PC-9 (cell line): ENCODE results near the gene CARNS1. TPM values are rescaled to one million over a fixed set of nuclear protein-coding genes. Genes with fewer than 3 reads are reported as not detected.

ENCODE experiments used
- BruUV-seq: library from RNA; stranded (reverse); fragments of 400-500 nt; replicated peaks from 2 replicates; lab custom pipeline; 2021; lab: Mats Ljungman, UMichigan
- CTCF ChIA-PET: fragments of 300-600 bp; sonication (Branson Sonifier 250); formaldehyde crosslinking; loops from one replicate; lab custom pipeline; 2022; ENCODE audit warnings: antibody characterized with exemption; lab: Charles Lee
- POLR2A ChIA-PET: fragments of 300-600 bp; sonication (Branson Sonifier 250); formaldehyde crosslinking; loops from one replicate; lab custom pipeline; 2022; ENCODE audit warnings: antibody characterized with exemption; ENCODE audit not compliant: unreplicated experiment; lab: Charles Lee
- DNase-seq, 2 experiments: peaks; one replicate each; pipeline versions ENCODE4 v3.0.0 to v3.0.0-alpha.2; 2015 to 2022; ENCODE audit warnings: mixed read lengths in 1 of 2
- H2AFZ ChIP-seq: fragments of 200-600 bp; sonication (generic); 2 replicates; pipeline ENCODE4 v1.8.1; 2017; ENCODE audit warnings: antibody characterized with exemption
- H3F3A ChIP-seq: fragments of 200-600 bp; sonication (generic); 2 replicates; pipeline ENCODE4 v1.8.1; 2017; ENCODE audit warnings: antibody characterized with exemption, mild to moderate bottlenecking, low read depth; ENCODE audit not compliant: insufficient read depth
- H3K27ac ChIP-seq: fragments of 200-600 bp; sonication (generic); 2 replicates; pipeline ENCODE4 v1.6.1; 2016; ENCODE audit warnings: mixed run types
- H3K27me3 ChIP-seq: fragments of 200-600 bp; sonication (generic); 2 replicates; pipeline ENCODE4 v1.6.1; 2016; ENCODE audit warnings: low read depth, mixed run types; ENCODE audit not compliant: insufficient read depth
- H3K36me3 ChIP-seq: fragments of 200-600 bp; sonication (generic); 2 replicates; pipeline ENCODE4 v1.6.1; 2016; ENCODE audit warnings: low read depth, mixed run types
- H3K4me1 ChIP-seq: fragments of 200-600 bp; sonication (generic); replicated peaks from 2 replicates; pipeline ENCODE4 v1.6.1; 2016; ENCODE audit warnings: mixed run types; ENCODE audit not compliant: insufficient read depth
- H3K4me2 ChIP-seq: fragments of 200-600 bp; sonication (generic); 2 replicates; pipeline ENCODE4 v1.6.1; 2017; ENCODE audit warnings: mixed run types
- H3K4me3 ChIP-seq: fragments of 200-600 bp; sonication (generic); 2 replicates; pipeline ENCODE4 v1.6.1; 2016; ENCODE audit warnings: mixed run types
- H3K79me2 ChIP-seq: fragments of 200-600 bp; sonication (generic); 2 replicates; pipeline ENCODE4 v1.6.1; 2017; ENCODE audit warnings: low read depth, mixed run types
- H3K9me2 ChIP-seq: fragments of 200-600 bp; sonication (generic); 2 replicates; pipeline ENCODE4 v1.8.1; 2017; ENCODE audit warnings: mild to moderate bottlenecking; ENCODE audit not compliant: insufficient read depth
- H3K9me3 ChIP-seq: fragments of 200-600 bp; sonication (generic); 2 replicates; pipeline ENCODE4 v1.8.1; 2016; ENCODE audit warnings: low read depth; ENCODE audit not compliant: insufficient read depth
- H4K20me1 ChIP-seq: fragments of 200-600 bp; sonication (generic); 2 replicates; pipeline ENCODE4 v1.8.1; 2017; ENCODE audit not compliant: insufficient read depth
- EZH2 ChIP-seq: fragments of 200-600 bp; sonication (generic); IDR thresholded peaks from 2 replicates; pipeline ENCODE4 v1.8.0; 2017; ENCODE audit warnings: antibody characterized with exemption, low read depth
- intact Hi-C: fragments of 100-400 bp; cut with micrococcal nuclease; formaldehyde crosslinking; loops from one replicate; pipeline ENCODE4 v1.10.0; 2022; ENCODE audit not compliant: unreplicated experiment
- total RNA-seq: library from RNA; stranded (reverse); gene quantifications from 2 replicates; pipeline ENCODE4 v1.2.3, GENCODE V29; 2021
- TF ChIP-seq, protein P1 (sequence below): fragments of 200-600 bp; sonication (generic); conservative IDR thresholded peaks from 2 replicates; pipeline ENCODE4 v1.6.1; 2017; ENCODE audit warnings: mixed run types, antibody characterized with exemption, mild to moderate bottlenecking, moderate library complexity

The CARNS1 gene
- total RNA-seq, 1 experiment from 2014 or later, result 0.15 TPM

DNA sequence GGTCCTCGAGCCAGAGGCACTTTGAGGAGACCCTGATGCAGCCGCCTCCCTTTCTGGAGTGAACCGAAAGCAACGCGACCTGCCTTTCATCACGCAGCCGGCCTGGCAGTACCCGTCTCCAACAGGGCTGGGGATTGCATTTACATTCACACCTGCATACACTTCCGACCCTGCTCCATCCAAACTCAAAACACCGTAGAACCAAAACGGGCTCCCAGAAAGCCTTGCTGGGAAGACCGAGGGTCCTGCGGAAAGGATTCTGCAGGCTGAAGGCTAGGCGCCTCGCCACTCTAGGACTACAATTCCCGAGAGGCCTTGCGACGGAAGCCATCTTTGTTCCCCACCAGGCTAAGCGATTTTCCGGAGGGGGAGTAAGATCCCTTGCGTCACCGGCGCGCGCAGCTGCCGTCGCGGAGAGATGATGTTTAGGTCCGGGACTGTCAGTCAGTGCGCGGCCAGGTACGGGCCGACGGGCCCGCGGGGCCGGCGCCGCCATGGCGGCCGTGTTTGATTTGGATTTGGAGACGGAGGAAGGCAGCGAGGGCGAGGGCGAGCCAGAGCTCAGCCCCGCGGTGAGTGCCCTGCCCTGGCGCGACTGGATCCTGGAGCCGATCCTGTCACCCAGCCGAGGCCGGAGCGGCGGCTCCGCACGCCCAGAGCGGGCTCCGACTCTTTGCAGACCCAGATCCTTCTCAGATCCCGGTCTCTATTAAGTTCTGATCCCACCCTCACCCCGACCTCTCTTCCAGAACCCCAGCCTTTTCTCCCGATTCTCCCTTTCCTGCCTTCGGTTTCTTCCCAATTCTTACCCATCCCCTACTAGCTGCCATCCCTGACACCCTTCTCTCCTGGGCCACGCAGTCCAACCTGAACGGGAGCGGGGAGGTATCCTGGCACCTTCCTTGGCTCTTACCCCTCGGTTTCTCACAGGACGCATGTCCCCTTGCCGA, 12.8 kb downstream of the CARNS1 start, which contains the start of gene RPS6KB2:
Gene RPS6KB2 (plus strand): TSS at position 443 of the 950 bp plus-strand sequence. CDS start 52 bp downstream, at position 495.
- Histone ChIP-seq H3K9me2 (no peaks in the 10 kb centered on the region), H3K36me3 (no peaks in the 10 kb centered on the region), H3K27ac (peak within 1 kb of the TSS; percentile 39), H3K79me2 (peaks cover 21% of the 10 kb centered on the region), H2AFZ (peak within 1 kb of the TSS; percentile 92), H3K9me3 (no peaks in the 10 kb centered on the region), H3K4me1 (peaks cover 21% of the 10 kb centered on the region), H3K27me3 (no peaks in the 10 kb centered on the region), H3F3A (peaks cover 31% of the 10 kb centered on the region; the same call in 1 of the 2 replicates), H3K4me3 (peak within 1 kb of the TSS; percentile 95), H4K20me1 (no peaks in the 10 kb centered on the region), H3K4me2 (peak within 1 kb of the TSS; percentile 98)
- POLR2A ChIA-PET, result no interaction called here
- intact Hi-C loops, result loop anchor here (1.0 kb wide), 2 partner anchors 40 to 77 kb away; partner anchors contain the start of gene PITPNM1
- CTCF ChIA-PET, result interaction anchor here (0.6 kb wide), 1 partner anchor 42 kb away, joined by 5 read pairs; no protein-coding TSS in a partner anchor
- DNase-seq, result peak; percentile 91 to 98
- TF ChIP-seq, protein P1, sequence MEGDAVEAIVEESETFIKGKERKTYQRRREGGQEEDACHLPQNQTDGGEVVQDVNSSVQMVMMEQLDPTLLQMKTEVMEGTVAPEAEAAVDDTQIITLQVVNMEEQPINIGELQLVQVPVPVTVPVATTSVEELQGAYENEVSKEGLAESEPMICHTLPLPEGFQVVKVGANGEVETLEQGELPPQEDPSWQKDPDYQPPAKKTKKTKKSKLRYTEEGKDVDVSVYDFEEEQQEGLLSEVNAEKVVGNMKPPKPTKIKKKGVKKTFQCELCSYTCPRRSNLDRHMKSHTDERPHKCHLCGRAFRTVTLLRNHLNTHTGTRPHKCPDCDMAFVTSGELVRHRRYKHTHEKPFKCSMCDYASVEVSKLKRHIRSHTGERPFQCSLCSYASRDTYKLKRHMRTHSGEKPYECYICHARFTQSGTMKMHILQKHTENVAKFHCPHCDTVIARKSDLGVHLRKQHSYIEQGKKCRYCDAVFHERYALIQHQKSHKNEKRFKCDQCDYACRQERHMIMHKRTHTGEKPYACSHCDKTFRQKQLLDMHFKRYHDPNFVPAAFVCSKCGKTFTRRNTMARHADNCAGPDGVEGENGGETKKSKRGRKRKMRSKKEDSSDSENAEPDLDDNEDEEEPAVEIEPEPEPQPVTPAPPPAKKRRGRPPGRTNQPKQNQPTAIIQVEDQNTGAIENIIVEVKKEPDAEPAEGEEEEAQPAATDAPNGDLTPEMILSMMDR, result no peak
- TF ChIP-seq EZH2, result no peak
- BruUV-seq, result TSS peak; percentile 61

DNA sequence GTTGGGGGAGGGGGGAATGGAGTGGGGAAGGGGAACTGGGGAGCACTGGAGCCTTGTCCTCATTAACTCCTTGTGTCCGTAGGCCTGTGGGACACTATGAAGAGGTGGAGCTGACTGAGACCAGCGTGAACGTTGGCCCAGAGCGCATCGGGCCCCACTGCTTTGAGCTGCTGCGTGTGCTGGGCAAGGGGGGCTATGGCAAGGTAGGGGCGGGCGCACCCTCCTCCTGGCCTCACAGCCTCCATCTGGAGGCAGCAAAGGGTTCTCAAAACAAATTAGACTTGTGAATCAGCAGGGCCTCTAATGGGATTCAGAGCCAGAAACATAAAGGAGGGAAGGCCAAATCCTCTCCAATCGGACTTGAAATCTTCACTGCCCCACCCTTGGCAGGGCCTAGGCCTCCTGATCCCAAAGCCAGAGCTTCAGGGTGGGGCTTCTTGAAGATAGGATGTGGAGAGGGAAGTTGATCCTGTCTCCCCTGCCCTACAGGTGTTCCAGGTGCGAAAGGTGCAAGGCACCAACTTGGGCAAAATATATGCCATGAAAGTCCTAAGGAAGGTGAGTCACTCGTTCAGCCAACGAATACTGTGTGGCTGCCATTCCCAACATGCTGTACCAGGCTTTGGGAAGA, 13.7 kb downstream of the CARNS1 start:
- BruUV-seq, result no TSS peak
- CTCF ChIA-PET, result interaction anchor here (0.6 kb wide), 3 partner anchors 43 to 76 kb away, joined by 3 to 5 read pairs (median 5); no protein-coding TSS in a partner anchor
- H3K27me3 ChIP-seq, result no peaks in the 10 kb centered on the region
- H3K9me2 ChIP-seq, result no peaks in the 10 kb centered on the region
- peaks cover 21% of the 10 kb centered on the region for H3K79me2 ChIP-seq
- peaks cover 24% of the 10 kb centered on the region for H3K4me1 ChIP-seq
- no peaks in the 10 kb centered on the region for H3K9me3 ChIP-seq
- no peak for TF ChIP-seq EZH2
- TF ChIP-seq, protein P1, result no peak
- no peak overlapping the region for H3K27ac ChIP-seq
- intact Hi-C loops, result no loop called here
- peak overlapping the region; percentile 92 for H2AFZ ChIP-seq
- H4K20me1 ChIP-seq, result no peaks in the 10 kb centered on the region; the same call in 1 of the 2 replicates
- peak overlapping the region; percentile 95 for H3K4me3 ChIP-seq
- peaks cover 31% of the 10 kb centered on the region; the same call in 1 of the 2 replicates for H3F3A ChIP-seq
- peak overlapping the region; percentile 98 for H3K4me2 ChIP-seq
- POLR2A ChIA-PET, result interaction anchor here (0.6 kb wide), 1 partner anchor 44 kb away, joined by 3 read pairs; no protein-coding TSS in a partner anchor
- DNase-seq, result no peak
- no peaks in the 10 kb centered on the region for H3K36me3 ChIP-seq

DNA sequence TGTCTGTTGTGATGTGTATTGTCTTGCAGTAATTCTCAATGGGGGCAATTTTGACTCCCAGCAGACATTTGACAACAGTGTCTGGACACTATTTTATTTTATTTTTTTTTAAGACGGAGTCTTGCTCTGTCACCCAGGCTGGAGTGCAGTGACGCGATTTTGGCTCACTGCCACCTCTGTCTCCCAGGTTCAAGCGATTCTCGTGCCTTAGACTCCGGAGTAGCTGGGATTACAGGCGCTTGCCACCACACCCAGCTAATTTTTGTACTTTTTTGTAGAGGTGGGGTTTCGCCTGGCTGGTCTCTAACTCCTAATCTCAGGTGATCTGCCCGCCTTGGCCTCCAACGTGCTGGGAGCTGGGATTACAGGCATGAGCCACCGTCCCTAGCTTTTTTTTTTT, 14.2 kb downstream of the CARNS1 start:
- ChIA-PET POLR2A (interaction anchor here (0.6 kb wide), 1 partner anchor 45 kb away, joined by 3 read pairs; no protein-coding TSS in a partner anchor), CTCF (no interaction called here)
- Histone ChIP-seq H3K36me3 (no peaks in the 10 kb centered on the region), H3K27me3 (no peaks in the 10 kb centered on the region), H3F3A (peaks cover 31% of the 10 kb centered on the region; the same call in 1 of the 2 replicates), H3K9me2 (no peaks in the 10 kb centered on the region), H3K27ac (no peak overlapping the region), H3K4me1 (peaks cover 24% of the 10 kb centered on the region), H3K79me2 (peaks cover 21% of the 10 kb centered on the region), H2AFZ (no peak overlapping the region), H3K4me2 (peak overlapping the region; percentile 98), H4K20me1 (no peaks in the 10 kb centered on the region; the same call in 1 of the 2 replicates), H3K9me3 (no peaks in the 10 kb centered on the region), H3K4me3 (peak overlapping the region; percentile 95; the same call in 1 of the 2 replicates)
- BruUV-seq, result TSS peak; percentile 33
- TF ChIP-seq, protein P1, result no peak
- no peak for TF ChIP-seq EZH2
- intact Hi-C loops, result no loop called here
- DNase-seq, result no peak
